Activated CD4-positive, CD25-positive, alpha-beta regulatory T cell (primary cell): ENCODE measurements around the gene RBM20.

ENCODE experiments used
- DNase-seq, 4 experiments: peaks; one replicate each; lab custom pipeline; 2025; lab: John Stamatoyannopoulos, UW

Gene RBM20

GRCh38 chr10:110679486-110680272 lies 35.5 kb downstream of the RBM20 start:
- no peak for DNase-seq

GRCh38 chr10:110680273-110681020 lies 36.3 kb downstream of the RBM20 start:
- no peak for DNase-seq

GRCh38 chr10:110681023-110681681 lies 37.0 kb downstream of the RBM20 start:
- DNase-seq = no peak

GRCh38 chr10:110682348-110682747 lies 38.2 kb downstream of the RBM20 start:
- no peak for DNase-seq

GRCh38 chr10:110684800-110685446 lies 40.8 kb downstream of the RBM20 start:
- DNase-seq = no peak

GRCh38 chr10:110686047-110686446 lies 41.9 kb downstream of the RBM20 start:
- DNase-seq = no peak

- no peak for DNase-seq
Measured at GRCh38 chr10:110686949-110687348, 42.8 kb downstream of the RBM20 start.

GRCh38 chr10:110687400-110687799 lies 43.3 kb downstream of the RBM20 start:
- no peak for DNase-seq

GRCh38 chr10:110691139-110691538 lies 47.0 kb downstream of the RBM20 start:
- no peak for DNase-seq

- DNase-seq = no peak
Measured at GRCh38 chr10:110694263-110694662, 50.1 kb downstream of the RBM20 start.

GRCh38 chr10:110694820-110695538 lies 50.8 kb downstream of the RBM20 start:
- DNase-seq = no peak

GRCh38 chr10:110695539-110695886 lies 51.4 kb downstream of the RBM20 start:
- no peak for DNase-seq

- no peak for DNase-seq
Measured at GRCh38 chr10:110696436-110696835, 52.3 kb downstream of the RBM20 start.

- DNase-seq = no peak
Measured at GRCh38 chr10:110698340-110698739, 54.2 kb downstream of the RBM20 start.

- no peak for DNase-seq
Measured at GRCh38 chr10:110698782-110699201, 54.7 kb downstream of the RBM20 start.

- no peak for DNase-seq
Measured at GRCh38 chr10:110699859-110700468, 55.8 kb downstream of the RBM20 start.

- no peak for DNase-seq
Measured at GRCh38 chr10:110700947-110701616, 56.9 kb downstream of the RBM20 start.

- DNase-seq = no peak
Measured at GRCh38 chr10:110701617-110701971, 57.5 kb downstream of the RBM20 start.

- DNase-seq = no peak
Measured at GRCh38 chr10:110704070-110704469, 59.9 kb downstream of the RBM20 start.

- DNase-seq = no peak
Measured at GRCh38 chr10:110704906-110705476, 60.9 kb downstream of the RBM20 start.
